GM23338 (cell line): ENCODE results near the gene RNF152. TPM values are rescaled to one million over a fixed set of nuclear protein-coding genes. Genes with fewer than 3 reads are reported as not detected.

ENCODE experiments used
- ATAC-seq: fragments of 200-7000 bp; cut with Tn5 transposase; 3 replicates; pipeline ENCODE4 v1.9.1; 2020
- DNase-seq: peaks from one replicate; pipeline ENCODE4 v3.0.0-alpha.2; 2015; ENCODE audit warnings: low spot score
- H2AFZ ChIP-seq: fragments of 200-600 bp; sonication (generic); 2 replicates; pipeline ENCODE4 v1.8.0; 2016; ENCODE audit warnings: antibody characterized with exemption, mild to moderate bottlenecking, moderate library complexity
- H3F3A ChIP-seq: fragments of 200-600 bp; sonication (generic); replicated peaks from 2 replicates; pipeline ENCODE4 v1.8.0; 2017; ENCODE audit warnings: antibody characterized with exemption, mixed run types, low read depth
- H3K27ac ChIP-seq: fragments of 200-600 bp; sonication (generic); 2 replicates; pipeline ENCODE4 v1.6.1; 2016; ENCODE audit warnings: low read depth
- H3K27me3 ChIP-seq: fragments of 200-600 bp; sonication (generic); 2 replicates; pipeline ENCODE4 v1.8.0; 2016; ENCODE audit warnings: mild to moderate bottlenecking, mixed run types, moderate library complexity; ENCODE audit not compliant: insufficient read depth
- H3K36me3 ChIP-seq: fragments of 200-600 bp; sonication (generic); 2 replicates; pipeline ENCODE4 v1.8.0; 2016; ENCODE audit warnings: mild to moderate bottlenecking; ENCODE audit not compliant: insufficient read depth
- H3K4me1 ChIP-seq: fragments of 200-600 bp; sonication (generic); 2 replicates; pipeline ENCODE4 v1.8.0; 2016; ENCODE audit warnings: mild to moderate bottlenecking, moderate library complexity; ENCODE audit not compliant: insufficient read depth
- H3K4me2 ChIP-seq: fragments of 200-600 bp; sonication (generic); 2 replicates; pipeline ENCODE4 v1.7.1; 2017; ENCODE audit warnings: mixed run types
- H3K4me3 ChIP-seq: fragments of 200-600 bp; sonication (generic); 2 replicates; pipeline ENCODE4 v1.6.1; 2016; ENCODE audit warnings: mixed run types
- H3K79me2 ChIP-seq: fragments of 200-600 bp; sonication (generic); replicated peaks from 2 replicates; pipeline ENCODE4 v1.8.0; 2017; ENCODE audit warnings: mild to moderate bottlenecking; ENCODE audit not compliant: insufficient read depth
- H3K9me2 ChIP-seq: fragments of 200-600 bp; sonication (generic); 2 replicates; pipeline ENCODE4 v1.8.0; 2017; ENCODE audit not compliant: insufficient read depth
- H4K20me1 ChIP-seq: fragments of 200-600 bp; sonication (generic); replicated peaks from 2 replicates; pipeline ENCODE4 v1.8.0; 2017; ENCODE audit warnings: mild to moderate bottlenecking; ENCODE audit not compliant: insufficient read depth
- H3K27ac Mint-ChIP-seq: 2 replicates; pipeline ENCODE4 v1.8.0; 2020; ENCODE audit warnings: inconsistent platforms, mild to moderate bottlenecking, moderate library complexity, mixed read lengths
- H3K27me3 Mint-ChIP-seq: 3 replicates; pipeline ENCODE4 v1.8.0; 2022; ENCODE audit warnings: low read depth, mild to moderate bottlenecking, moderate library complexity, mixed read lengths, inconsistent platforms; ENCODE audit not compliant: insufficient read depth, poor library complexity
- H3K36me3 Mint-ChIP-seq: 3 replicates; pipeline ENCODE4 v1.8.0; 2021; ENCODE audit warnings: low read depth, mild to moderate bottlenecking, inconsistent platforms, moderate library complexity, mixed read lengths
- H3K4me1 Mint-ChIP-seq: 3 replicates; pipeline ENCODE4 v1.8.0; 2020; ENCODE audit warnings: mild to moderate bottlenecking, inconsistent platforms, mixed read lengths
- H3K4me3 Mint-ChIP-seq: 3 replicates; pipeline ENCODE4 v1.8.0; 2021; ENCODE audit warnings: moderate library complexity, mild to moderate bottlenecking, inconsistent platforms, mixed read lengths
- H3K9me3 Mint-ChIP-seq: 3 replicates; pipeline ENCODE4 v1.8.0; 2020; ENCODE audit warnings: moderate library complexity, mild to moderate bottlenecking, inconsistent platforms, mixed read lengths
- CREB1 ChIP-seq: fragments of 250-450 bp; sonication (Bioruptor Pico); IDR thresholded peaks from 2 replicates; pipeline ENCODE4 v1.5.0; 2020; ENCODE audit warnings: low read depth, mild to moderate bottlenecking, moderate library complexity
- EZH2 ChIP-seq: fragments of 200-600 bp; sonication (generic); IDR thresholded peaks from one replicate; pipeline ENCODE4 v1.8.0; 2017; ENCODE audit warnings: antibody characterized with exemption, mild to moderate bottlenecking, low read depth; ENCODE audit not compliant: unreplicated experiment
- STAT1 ChIP-seq: IDR thresholded peaks from one replicate; pipeline ENCODE4 v1.6.1; 2016; ENCODE audit warnings: antibody characterized with exemption; ENCODE audit not compliant: unreplicated experiment
- ZNF331 ChIP-seq: fragments of 250-450 bp; sonication (Bioruptor Pico); IDR thresholded peaks from 2 replicates; pipeline ENCODE4 v1.5.0; 2020; ENCODE audit warnings: low read depth, mild to moderate bottlenecking, moderate library complexity
- polyA plus RNA-seq: library from polyadenylated mRNA; unstranded; fragments of >200 nt; fragmentation: Nextera tagmentation; extraction: Ambion mirVana; gene quantifications from 2 replicates; pipeline ENCODE4 v1.2.1, GENCODE V29; 2016
- total RNA-seq: library from RNA; depleted of rRNA; stranded (reverse); fragments of >200 nt; shearing (Covaris generic); gene quantifications from 2 replicates; pipeline ENCODE4 v1.2.3, GENCODE V29; 2014
- TF ChIP-seq, protein P1 (sequence below): IDR thresholded peaks from one replicate; pipeline ENCODE4 v1.6.1; 2018; ENCODE audit warnings: antibody characterized with exemption; ENCODE audit not compliant: unreplicated experiment
- TF ChIP-seq, protein P2 (sequence below), 2 experiments: fragments of 200-600 bp in 1 of 2; sonication (generic) in 1 of 2; conservative IDR thresholded peaks; 2 replicates each; pipeline versions ENCODE4 v1.5.1 to v1.6.1; 2016 to 2017; ENCODE audit warnings: antibody characterized with exemption in 2 of 2, low read depth in 2 of 2, mild to moderate bottlenecking in 2 of 2, moderate library complexity in 1 of 2
- TF ChIP-seq, protein P3 (sequence below): IDR thresholded peaks from 2 replicates; pipeline ENCODE4 v1.6.1; 2016; ENCODE audit warnings: antibody characterized with exemption
- TF ChIP-seq, protein P4 (sequence below): fragments of 250-450 bp; sonication (Bioruptor Pico); IDR thresholded peaks from 2 replicates; pipeline ENCODE4 v1.5.0; 2020; ENCODE audit warnings: mild to moderate bottlenecking, moderate library complexity

RNF152 gene
- total and polyA plus RNA-seq, 2 experiments from 2014 or later = 1.2 to 2.9 TPM

DNA sequence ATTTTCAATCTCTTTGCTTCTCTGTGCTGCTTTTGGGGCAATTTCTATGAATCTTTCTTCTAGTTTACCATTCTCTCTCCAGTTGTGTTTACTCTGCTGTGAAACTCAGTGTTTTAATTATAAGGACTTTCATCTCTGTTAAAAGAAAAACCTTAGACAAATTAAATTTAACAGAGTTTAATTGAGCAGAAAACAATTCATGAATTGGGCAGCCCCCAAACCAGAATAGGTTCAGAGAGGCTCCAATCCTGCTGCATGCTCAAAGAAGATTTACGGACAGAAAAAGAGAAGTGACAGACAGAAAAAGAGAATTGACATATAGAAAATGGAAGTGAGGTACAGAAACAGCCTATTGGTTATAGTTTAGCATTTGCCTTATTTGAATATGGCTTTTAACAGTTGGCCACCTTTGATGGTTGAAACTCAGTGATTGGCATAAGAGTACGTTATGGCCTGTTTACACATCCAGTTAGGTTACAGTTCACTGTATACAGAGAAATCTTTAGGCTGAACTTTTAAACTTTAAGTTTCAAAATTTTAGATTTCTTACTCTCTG, 120.4 kb downstream of the RNF152 start (continued):
- TF ChIP-seq, protein P1, sequence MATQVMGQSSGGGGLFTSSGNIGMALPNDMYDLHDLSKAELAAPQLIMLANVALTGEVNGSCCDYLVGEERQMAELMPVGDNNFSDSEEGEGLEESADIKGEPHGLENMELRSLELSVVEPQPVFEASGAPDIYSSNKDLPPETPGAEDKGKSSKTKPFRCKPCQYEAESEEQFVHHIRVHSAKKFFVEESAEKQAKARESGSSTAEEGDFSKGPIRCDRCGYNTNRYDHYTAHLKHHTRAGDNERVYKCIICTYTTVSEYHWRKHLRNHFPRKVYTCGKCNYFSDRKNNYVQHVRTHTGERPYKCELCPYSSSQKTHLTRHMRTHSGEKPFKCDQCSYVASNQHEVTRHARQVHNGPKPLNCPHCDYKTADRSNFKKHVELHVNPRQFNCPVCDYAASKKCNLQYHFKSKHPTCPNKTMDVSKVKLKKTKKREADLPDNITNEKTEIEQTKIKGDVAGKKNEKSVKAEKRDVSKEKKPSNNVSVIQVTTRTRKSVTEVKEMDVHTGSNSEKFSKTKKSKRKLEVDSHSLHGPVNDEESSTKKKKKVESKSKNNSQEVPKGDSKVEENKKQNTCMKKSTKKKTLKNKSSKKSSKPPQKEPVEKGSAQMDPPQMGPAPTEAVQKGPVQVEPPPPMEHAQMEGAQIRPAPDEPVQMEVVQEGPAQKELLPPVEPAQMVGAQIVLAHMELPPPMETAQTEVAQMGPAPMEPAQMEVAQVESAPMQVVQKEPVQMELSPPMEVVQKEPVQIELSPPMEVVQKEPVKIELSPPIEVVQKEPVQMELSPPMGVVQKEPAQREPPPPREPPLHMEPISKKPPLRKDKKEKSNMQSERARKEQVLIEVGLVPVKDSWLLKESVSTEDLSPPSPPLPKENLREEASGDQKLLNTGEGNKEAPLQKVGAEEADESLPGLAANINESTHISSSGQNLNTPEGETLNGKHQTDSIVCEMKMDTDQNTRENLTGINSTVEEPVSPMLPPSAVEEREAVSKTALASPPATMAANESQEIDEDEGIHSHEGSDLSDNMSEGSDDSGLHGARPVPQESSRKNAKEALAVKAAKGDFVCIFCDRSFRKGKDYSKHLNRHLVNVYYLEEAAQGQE = no peak
- no peak for TF ChIP-seq ZNF331 (CRISPR knock-in tag)

DNA sequence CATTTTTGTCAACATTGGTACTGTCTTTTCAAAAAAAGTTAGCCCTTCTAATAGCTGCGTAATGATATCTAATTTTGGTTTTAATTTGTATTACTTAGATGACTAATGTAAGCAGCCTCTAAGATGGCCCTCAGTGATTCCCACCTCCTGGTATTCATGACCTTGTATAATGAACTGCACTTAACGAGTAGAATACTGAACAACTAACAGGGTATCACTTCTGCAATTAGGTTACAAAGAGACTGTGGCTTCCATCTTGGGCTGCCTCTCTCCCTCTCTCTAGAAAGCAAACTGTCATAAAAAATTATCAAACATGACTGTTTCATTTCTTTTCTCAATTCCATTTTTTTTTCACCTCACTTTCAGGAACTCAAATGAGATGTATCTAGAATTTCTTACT, 120.9 kb downstream of the RNF152 start:
- no peak overlapping the region for H2AFZ ChIP-seq
- H3K79me2 ChIP-seq = no peaks in the 10 kb centered on the region
- no peaks in the 10 kb centered on the region for H3K9me2 ChIP-seq
- H3F3A ChIP-seq = no peaks in the 10 kb centered on the region
- no peaks in the 10 kb centered on the region for H3K36me3 ChIP-seq
- no peak overlapping the region for H3K4me3 ChIP-seq
- ATAC-seq (no peak), DNase-seq (no peak)
- Mint-ChIP-seq H3K9me3 (peaks cover 16% of the 10 kb centered on the region), H3K27ac (no peak overlapping the region), H3K36me3 (peaks cover 9% of the 10 kb centered on the region; the same call in 1 of the 3 replicates), H3K27me3 (peaks cover 2% of the 10 kb centered on the region), H3K4me3 (no peak overlapping the region), H3K4me1 (no peaks in the 10 kb centered on the region)
- no peak overlapping the region for H3K4me2 ChIP-seq
- no peaks in the 10 kb centered on the region for H3K27me3 ChIP-seq
- no peaks in the 10 kb centered on the region for H4K20me1 ChIP-seq
- no peak overlapping the region for H3K27ac ChIP-seq
- no peaks in the 10 kb centered on the region for H3K4me1 ChIP-seq
- TF ChIP-seq STAT1 = no peak
- TF ChIP-seq, protein P2, sequence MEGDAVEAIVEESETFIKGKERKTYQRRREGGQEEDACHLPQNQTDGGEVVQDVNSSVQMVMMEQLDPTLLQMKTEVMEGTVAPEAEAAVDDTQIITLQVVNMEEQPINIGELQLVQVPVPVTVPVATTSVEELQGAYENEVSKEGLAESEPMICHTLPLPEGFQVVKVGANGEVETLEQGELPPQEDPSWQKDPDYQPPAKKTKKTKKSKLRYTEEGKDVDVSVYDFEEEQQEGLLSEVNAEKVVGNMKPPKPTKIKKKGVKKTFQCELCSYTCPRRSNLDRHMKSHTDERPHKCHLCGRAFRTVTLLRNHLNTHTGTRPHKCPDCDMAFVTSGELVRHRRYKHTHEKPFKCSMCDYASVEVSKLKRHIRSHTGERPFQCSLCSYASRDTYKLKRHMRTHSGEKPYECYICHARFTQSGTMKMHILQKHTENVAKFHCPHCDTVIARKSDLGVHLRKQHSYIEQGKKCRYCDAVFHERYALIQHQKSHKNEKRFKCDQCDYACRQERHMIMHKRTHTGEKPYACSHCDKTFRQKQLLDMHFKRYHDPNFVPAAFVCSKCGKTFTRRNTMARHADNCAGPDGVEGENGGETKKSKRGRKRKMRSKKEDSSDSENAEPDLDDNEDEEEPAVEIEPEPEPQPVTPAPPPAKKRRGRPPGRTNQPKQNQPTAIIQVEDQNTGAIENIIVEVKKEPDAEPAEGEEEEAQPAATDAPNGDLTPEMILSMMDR (conservative IDR thresholded peaks at IDR 0.05; ENCODE audit: low read depth in 2 of 2) = no peak
- TF ChIP-seq, protein P3, sequence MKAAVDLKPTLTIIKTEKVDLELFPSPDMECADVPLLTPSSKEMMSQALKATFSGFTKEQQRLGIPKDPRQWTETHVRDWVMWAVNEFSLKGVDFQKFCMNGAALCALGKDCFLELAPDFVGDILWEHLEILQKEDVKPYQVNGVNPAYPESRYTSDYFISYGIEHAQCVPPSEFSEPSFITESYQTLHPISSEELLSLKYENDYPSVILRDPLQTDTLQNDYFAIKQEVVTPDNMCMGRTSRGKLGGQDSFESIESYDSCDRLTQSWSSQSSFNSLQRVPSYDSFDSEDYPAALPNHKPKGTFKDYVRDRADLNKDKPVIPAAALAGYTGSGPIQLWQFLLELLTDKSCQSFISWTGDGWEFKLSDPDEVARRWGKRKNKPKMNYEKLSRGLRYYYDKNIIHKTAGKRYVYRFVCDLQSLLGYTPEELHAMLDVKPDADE = no peak
- no peak for TF ChIP-seq CREB1
- TF ChIP-seq, protein P4, sequence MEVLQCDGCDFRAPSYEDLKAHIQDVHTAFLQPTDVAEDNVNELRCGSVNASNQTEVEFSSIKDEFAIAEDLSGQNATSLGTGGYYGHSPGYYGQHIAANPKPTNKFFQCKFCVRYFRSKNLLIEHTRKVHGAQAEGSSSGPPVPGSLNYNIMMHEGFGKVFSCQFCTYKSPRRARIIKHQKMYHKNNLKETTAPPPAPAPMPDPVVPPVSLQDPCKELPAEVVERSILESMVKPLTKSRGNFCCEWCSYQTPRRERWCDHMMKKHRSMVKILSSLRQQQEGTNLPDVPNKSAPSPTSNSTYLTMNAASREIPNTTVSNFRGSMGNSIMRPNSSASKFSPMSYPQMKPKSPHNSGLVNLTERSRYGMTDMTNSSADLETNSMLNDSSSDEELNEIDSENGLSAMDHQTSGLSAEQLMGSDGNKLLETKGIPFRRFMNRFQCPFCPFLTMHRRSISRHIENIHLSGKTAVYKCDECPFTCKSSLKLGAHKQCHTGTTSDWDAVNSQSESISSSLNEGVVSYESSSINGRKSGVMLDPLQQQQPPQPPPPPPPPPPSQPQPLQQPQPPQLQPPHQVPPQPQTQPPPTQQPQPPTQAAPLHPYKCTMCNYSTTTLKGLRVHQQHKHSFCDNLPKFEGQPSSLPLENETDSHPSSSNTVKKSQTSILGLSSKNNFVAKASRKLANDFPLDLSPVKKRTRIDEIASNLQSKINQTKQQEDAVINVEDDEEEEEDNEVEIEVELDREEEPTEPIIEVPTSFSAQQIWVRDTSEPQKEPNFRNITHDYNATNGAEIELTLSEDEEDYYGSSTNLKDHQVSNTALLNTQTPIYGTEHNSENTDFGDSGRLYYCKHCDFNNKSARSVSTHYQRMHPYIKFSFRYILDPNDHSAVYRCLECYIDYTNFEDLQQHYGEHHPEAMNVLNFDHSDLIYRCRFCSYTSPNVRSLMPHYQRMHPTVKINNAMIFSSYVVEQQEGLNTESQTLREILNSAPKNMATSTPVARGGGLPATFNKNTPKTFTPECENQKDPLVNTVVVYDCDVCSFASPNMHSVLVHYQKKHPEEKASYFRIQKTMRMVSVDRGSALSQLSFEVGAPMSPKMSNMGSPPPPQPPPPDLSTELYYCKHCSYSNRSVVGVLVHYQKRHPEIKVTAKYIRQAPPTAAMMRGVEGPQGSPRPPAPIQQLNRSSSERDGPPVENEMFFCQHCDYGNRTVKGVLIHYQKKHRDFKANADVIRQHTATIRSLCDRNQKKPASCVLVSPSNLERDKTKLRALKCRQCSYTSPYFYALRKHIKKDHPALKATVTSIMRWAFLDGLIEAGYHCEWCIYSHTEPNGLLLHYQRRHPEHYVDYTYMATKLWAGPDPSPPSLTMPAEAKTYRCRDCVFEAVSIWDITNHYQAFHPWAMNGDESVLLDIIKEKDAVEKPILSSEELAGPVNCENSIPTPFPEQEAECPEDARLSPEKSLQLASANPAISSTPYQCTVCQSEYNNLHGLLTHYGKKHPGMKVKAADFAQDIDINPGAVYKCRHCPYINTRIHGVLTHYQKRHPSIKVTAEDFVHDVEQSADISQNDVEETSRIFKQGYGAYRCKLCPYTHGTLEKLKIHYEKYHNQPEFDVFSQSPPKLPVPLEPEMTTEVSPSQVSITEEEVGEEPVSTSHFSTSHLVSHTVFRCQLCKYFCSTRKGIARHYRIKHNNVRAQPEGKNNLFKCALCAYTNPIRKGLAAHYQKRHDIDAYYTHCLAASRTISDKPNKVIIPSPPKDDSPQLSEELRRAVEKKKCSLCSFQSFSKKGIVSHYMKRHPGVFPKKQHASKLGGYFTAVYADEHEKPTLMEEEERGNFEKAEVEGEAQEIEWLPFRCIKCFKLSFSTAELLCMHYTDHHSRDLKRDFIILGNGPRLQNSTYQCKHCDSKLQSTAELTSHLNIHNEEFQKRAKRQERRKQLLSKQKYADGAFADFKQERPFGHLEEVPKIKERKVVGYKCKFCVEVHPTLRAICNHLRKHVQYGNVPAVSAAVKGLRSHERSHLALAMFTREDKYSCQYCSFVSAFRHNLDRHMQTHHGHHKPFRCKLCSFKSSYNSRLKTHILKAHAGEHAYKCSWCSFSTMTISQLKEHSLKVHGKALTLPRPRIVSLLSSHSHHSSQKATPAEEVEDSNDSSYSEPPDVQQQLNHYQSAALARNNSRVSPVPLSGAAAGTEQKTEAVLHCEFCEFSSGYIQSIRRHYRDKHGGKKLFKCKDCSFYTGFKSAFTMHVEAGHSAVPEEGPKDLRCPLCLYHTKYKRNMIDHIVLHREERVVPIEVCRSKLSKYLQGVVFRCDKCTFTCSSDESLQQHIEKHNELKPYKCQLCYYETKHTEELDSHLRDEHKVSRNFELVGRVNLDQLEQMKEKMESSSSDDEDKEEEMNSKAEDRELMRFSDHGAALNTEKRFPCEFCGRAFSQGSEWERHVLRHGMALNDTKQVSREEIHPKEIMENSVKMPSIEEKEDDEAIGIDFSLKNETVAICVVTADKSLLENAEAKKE = no peak
- no peak for TF ChIP-seq EZH2
- TF ChIP-seq, protein P1 = no peak
